Stomach (tissue), 9 donors: Measurements from ENCODE around the gene TJAP1. TPM values are rescaled to one million over a fixed set of nuclear protein-coding genes. Genes with fewer than 3 reads are reported as not detected.
"Not testable (repeated sequence)": the region's sequence is repeated elsewhere in the genome, so short reads cannot be mapped to it uniquely, and the experiment has no call there.

Experiments
- DNase-seq, 2 donors: peaks; one replicate each; pipeline versions ENCODE4 v3.0.0 to v3.0.0-alpha.2; 2013 to 2019
- H3K27ac ChIP-seq, 5 donors: fragments of 200-600 bp in 4 of 5; sonication (generic) in 4 of 5; one replicate each; pipeline ENCODE4 v1.5.1; 2013 to 2019; ENCODE audit warnings: mild to moderate bottlenecking in 1 of 5, moderate library complexity in 1 of 5
- H3K27me3 ChIP-seq, 3 donors: fragments of 200-600 bp; sonication (generic); one replicate each; pipeline ENCODE4 v1.5.1; 2017 to 2019; ENCODE audit warnings: mixed run types in 1 of 3
- H3K36me3 ChIP-seq, 4 donors: fragments of 200-600 bp; sonication (generic); 1 replicate in 3 of 4; 2 replicates in 1 of 4; pipeline ENCODE4 v1.5.1; 2016 to 2019
- H3K4me1 ChIP-seq, 4 donors: fragments of 200-600 bp; sonication (generic); one replicate each; pipeline ENCODE4 v1.5.1; 2016 to 2019
- H3K4me3 ChIP-seq, 4 donors: fragments of 200-600 bp; sonication (generic) in 3 of 4; one replicate each; pipeline ENCODE4 v1.5.1; 2016 to 2019; ENCODE audit warnings: mild to moderate bottlenecking in 1 of 4
- H3K9me3 ChIP-seq, 4 donors: fragments of 200-600 bp; sonication (generic); one replicate each; pipeline ENCODE4 v1.5.1; 2016 to 2019
- EP300 ChIP-seq: sonication (generic); formaldehyde crosslinking; IDR thresholded peaks from one replicate; pipeline ENCODE4 v1.6.1; 2017; ENCODE audit warnings: antibody characterized with exemption
- POLR2A ChIP-seq, 4 donors: fragments of 450-650 bp; IDR thresholded peaks; one replicate each; pipeline ENCODE4 v1.6.1; 2016; ENCODE audit warnings: antibody characterized with exemption in 4 of 4, control low read depth in 2 of 4, mild to moderate bottlenecking in 1 of 4, moderate library complexity in 1 of 4
- POLR2AphosphoS5 ChIP-seq, 3 donors: sonication (generic); formaldehyde crosslinking; IDR thresholded peaks; one replicate each; pipeline ENCODE4 v1.6.1; 2016; ENCODE audit warnings: antibody characterized with exemption in 3 of 3
- WGBS, 5 donors: extraction: QIAGEN DNeasy Blood & Tissue Kit in 3 of 5; methylation state at CpG; one replicate each; pipeline versions ENCODE4 v1.1.5 to v1.1.7; 2013 to 2018; 5-methylcytosine and 5-hydroxymethylcytosine counted together
- intact Hi-C: fragments of 100-400 bp; cut with DNase I; formaldehyde crosslinking; loops from one replicate; pipeline ENCODE4 v1.15.1; 2023; ENCODE audit warnings: low total_unique reads
- polyA plus RNA-seq, 3 donors: library from polyadenylated mRNA; stranded (reverse); fragments of 200-250 nt; gene quantifications; one replicate each; pipeline ENCODE4 v1.2.3, GENCODE V29; 2013
- total RNA-seq, 5 donors: library from RNA; depleted of rRNA; stranded (reverse); fragments of >200 nt; gene quantifications; one replicate each; pipeline versions ENCODE4 v1.1.0 to v1.2.3, GENCODE V29; 2014 to 2016
- TF ChIP-seq, protein P1 (sequence below), 7 experiments: fragments of 450-650 bp in 4 of 7; fragments of 200-600 bp in 3 of 7; sonication (generic) in 3 of 7; IDR thresholded peaks; one replicate each; pipeline ENCODE4 v1.5.1; 2016 to 2019; ENCODE audit warnings: antibody characterized with exemption in 7 of 7, control low read depth in 2 of 7, mild to moderate bottlenecking in 1 of 7
- donor health status: healthy with polysubstance abuse.
- donor health status: Bipolar disorder and iron deficiency.
- donor health status: healthy.

TJAP1 gene
- total and polyA plus RNA-seq, 8 donors: 8.4 to 182 (median 14.1) TPM

DNA sequence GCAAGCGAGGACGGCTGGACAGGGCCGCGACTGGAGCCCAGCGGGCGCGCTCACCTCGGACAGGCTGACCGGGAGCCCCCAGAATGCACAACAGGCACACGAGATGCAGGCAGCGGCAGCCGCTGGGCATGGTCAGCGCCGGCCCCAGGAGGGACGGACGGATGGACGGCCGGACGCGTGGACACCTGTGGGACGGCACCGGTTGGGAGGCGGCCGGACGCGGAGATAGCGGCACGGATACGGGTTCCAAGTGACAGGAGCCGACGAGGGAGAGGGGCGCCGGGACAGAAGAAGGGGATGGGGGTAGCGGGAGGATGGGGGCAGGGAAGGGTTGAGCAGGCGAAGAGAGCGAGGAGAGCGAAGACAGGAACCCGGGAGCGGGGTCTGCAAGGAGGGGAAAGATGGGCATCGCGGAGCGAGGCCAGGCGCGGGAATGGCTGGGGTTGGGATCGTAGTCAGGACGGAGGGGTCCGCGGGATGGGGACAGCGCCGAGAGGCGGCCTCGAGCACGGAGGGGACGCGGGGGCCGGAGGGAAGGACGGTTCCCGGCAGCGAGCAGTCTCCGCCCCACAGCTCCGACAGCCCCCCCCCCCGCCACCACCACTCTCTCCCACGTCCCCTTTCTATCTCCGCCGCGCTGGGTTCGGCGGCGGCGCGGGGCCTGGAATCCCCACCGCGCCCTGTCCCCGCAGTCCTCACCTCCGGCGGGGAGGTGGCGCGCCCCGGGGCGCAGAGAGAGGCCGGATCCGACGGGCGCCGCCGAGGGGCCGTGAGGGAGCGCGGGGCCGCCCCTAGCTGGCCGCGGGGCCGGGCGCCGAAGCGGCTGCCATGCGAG is 22.5 kb upstream of the TJAP1 start:
- WGBS, 5 donors: 1 to 2% (median 1%) methylated on average over 64 to 94 of the region's 97 CpGs
- Histone ChIP-seq H3K9me3 (no peaks in the 10 kb centered on the region), H3K27ac (peak overlapping the region in 1 of 5 donors; percentile 43), H3K36me3 (peaks cover 12 to 35% (median 33%) of the 10 kb centered on the region in 4 donors), H3K4me1 (peaks cover 16 to 22% (median 19%) of the 10 kb centered on the region in 4 donors), H3K4me3 (peak overlapping the region; percentile 49 to 68 (median 58)), H3K27me3 (peaks cover 9 to 52% (median 24%) of the 10 kb centered on the region in 3 donors)
- intact Hi-C loops: loop anchor here (5.0 kb wide), 1 partner anchor 52 kb away; no protein-coding TSS in a partner anchor
- TF ChIP-seq POLR2A (IDR thresholded peaks at IDR 0.05) (no peak), POLR2AphosphoS5 (IDR thresholded peaks at IDR 0.05) (no peak), EP300 (no peak)
- TF ChIP-seq, protein P1, sequence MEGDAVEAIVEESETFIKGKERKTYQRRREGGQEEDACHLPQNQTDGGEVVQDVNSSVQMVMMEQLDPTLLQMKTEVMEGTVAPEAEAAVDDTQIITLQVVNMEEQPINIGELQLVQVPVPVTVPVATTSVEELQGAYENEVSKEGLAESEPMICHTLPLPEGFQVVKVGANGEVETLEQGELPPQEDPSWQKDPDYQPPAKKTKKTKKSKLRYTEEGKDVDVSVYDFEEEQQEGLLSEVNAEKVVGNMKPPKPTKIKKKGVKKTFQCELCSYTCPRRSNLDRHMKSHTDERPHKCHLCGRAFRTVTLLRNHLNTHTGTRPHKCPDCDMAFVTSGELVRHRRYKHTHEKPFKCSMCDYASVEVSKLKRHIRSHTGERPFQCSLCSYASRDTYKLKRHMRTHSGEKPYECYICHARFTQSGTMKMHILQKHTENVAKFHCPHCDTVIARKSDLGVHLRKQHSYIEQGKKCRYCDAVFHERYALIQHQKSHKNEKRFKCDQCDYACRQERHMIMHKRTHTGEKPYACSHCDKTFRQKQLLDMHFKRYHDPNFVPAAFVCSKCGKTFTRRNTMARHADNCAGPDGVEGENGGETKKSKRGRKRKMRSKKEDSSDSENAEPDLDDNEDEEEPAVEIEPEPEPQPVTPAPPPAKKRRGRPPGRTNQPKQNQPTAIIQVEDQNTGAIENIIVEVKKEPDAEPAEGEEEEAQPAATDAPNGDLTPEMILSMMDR (IDR thresholded peaks at IDR 0.05): peak in 2 of 7 experiments; percentile 16 to 48
- peak; percentile 88 to 93 for DNase-seq

DNA sequence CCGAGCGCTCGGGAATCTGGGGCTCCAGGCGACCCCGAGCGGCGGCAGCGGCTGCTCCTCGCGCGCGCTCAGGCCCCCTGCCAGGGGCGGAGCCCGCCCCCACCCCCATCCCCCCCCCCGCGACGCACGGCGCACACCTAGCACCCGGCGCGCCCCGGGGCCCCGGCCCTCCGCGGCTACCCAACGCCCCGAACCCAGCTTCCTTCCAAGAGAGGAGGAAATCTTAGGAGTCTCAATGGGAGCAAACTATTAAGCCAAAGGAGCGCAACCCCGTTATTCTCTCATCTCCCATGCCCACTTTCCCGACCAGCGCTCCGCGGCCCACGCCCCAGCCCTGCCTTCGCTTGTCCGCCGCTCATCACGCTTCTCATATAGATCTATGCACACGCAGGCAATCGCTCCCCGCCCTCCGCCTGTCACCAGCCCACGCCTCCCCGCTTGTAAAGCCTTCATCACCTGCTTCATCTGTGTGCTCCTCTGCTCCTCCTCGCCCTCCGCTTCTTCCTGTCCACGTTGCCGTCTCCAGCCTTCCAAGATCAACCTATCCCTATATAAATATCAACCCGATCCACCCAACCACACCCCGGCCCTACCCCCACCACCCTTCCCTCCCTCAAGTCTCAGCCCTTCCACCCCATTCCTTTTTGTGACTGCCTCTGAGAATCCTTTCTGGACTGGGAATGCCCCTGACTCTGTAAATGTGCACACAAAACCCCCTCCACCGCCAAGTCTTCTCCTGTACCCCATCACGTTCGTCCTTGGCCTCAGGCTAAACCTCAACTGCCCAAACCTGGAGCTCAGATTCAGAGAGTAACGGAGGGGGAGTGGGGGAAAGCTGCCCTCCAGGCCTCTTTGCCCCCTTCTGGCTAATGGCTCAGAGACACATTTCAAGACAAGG is 21.6 kb upstream of the TJAP1 start, which contains the start of gene DLK2:
DLK2 (minus strand) TSS at position 18 of the 898 bp plus-strand sequence. CDS start 723 bp downstream, outside the sequence.
- peak within 1 kb of the TSS; percentile 49 to 68 (median 58) for H3K4me3 ChIP-seq
- H3K27me3 ChIP-seq: peaks cover 9 to 59% (median 24%) of the 10 kb centered on the region in 3 donors
- peaks cover 3 to 27% (median 24%) of the 10 kb centered on the region in 4 donors for H3K36me3 ChIP-seq
- intact Hi-C loops: no loop called here
- peaks cover 16 to 22% (median 19%) of the 10 kb centered on the region in 4 donors for H3K4me1 ChIP-seq
- peak within 1 kb of the TSS in 1 of 5 donors; percentile 43 for H3K27ac ChIP-seq
- no peaks in the 10 kb centered on the region for H3K9me3 ChIP-seq
- WGBS, 5 donors: 3 to 4% (median 4%) methylated on average over 26 to 55 of the region's 55 CpGs
- peak in 1 of 2 donors; percentile 60 for DNase-seq
- no peak for TF ChIP-seq POLR2A (IDR thresholded peaks at IDR 0.05)
- TF ChIP-seq EP300: no peak
- no peak for TF ChIP-seq POLR2AphosphoS5 (IDR thresholded peaks at IDR 0.05)
- TF ChIP-seq, protein P1 (IDR thresholded peaks at IDR 0.05): no peak

DNA sequence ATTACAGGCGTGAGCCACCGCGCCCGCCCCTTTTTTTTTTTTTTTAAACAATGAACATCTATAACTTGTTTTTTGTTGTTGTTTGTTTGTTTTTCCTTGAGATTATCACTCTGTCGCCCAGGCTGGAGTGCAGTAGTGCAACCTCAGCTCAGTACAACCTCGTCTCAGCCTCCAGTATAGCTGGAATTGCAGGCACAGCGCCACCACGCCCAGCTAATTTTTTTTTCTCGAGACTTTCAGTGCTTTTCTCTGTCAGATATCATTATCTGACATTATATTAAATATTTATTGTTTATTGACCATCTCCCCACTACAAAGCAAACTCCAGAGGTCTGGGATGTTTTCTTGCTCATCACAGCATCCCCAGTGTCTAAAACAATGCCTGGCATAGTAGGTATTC is 19.7 kb upstream of the TJAP1 start:
- 33 to 53% (median 51%) methylated on average over 8 to 9 of the region's 9 CpGs for WGBS, 5 donors
- intact Hi-C loops: no loop called here
- TF ChIP-seq EP300 (no peak), POLR2A (IDR thresholded peaks at IDR 0.05) (no peak), POLR2AphosphoS5 (IDR thresholded peaks at IDR 0.05) (no peak)
- TF ChIP-seq, protein P1 (IDR thresholded peaks at IDR 0.05): no peak
- Histone ChIP-seq H3K4me3 (no peak overlapping the region), H3K27me3 (peaks cover 9 to 76% (median 24%) of the 10 kb centered on the region in 3 donors), H3K36me3 (peaks cover 0 to 9% (median 7%) of the 10 kb centered on the region in 4 donors), H3K4me1 (peaks cover 16 to 22% (median 19%) of the 10 kb centered on the region in 4 donors), H3K27ac (no peak overlapping the region), H3K9me3 (no peaks in the 10 kb centered on the region)
- DNase-seq: no peak

DNA sequence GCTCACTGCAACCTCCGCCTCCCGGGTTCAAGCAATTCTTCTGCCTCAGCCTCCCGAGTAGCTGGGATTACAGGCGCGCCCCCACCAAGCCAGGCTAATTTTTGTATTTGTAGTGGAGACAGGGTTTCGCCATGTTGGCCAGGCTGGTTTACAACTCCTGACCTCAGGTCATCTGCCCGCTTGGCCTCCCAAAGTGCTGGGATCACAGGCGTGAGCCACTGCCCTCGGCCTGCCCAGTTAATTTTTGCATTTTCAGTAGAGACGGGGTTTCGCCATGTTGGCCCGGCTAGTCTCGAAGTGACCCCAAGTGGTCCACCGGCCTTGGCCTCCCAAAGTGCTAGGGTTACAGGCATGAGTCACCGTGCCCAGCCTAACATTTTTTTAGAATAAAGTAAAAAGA is 19.2 kb upstream of the TJAP1 start:
- intact Hi-C loops, H3K4me3 ChIP-seq, H3K27ac ChIP-seq, DNase-seq, H3K36me3 ChIP-seq, H3K9me3 ChIP-seq: not testable (repeated sequence)
- WGBS, 5 donors: 89 to 94% (median 94%) methylated on average over 15 of the region's 15 CpGs
- Histone ChIP-seq H3K27me3 (peaks cover 9 to 82% (median 24%) of the 10 kb centered on the region in 3 donors), H3K4me1 (peaks cover 16 to 22% (median 19%) of the 10 kb centered on the region in 4 donors)
